ENCODE data around the gene IFITM5. TPM values are rescaled to one million over a fixed set of nuclear protein-coding genes. Genes with fewer than 3 reads are reported as not detected.

IFITM5 gene
- total and polyA plus RNA-seq, 9 of the 15 experiments (the other 6 are each of a cell fraction or from before 2014, with no cell fraction given), result 0.19 TPM; not detected in 8

DNA sequence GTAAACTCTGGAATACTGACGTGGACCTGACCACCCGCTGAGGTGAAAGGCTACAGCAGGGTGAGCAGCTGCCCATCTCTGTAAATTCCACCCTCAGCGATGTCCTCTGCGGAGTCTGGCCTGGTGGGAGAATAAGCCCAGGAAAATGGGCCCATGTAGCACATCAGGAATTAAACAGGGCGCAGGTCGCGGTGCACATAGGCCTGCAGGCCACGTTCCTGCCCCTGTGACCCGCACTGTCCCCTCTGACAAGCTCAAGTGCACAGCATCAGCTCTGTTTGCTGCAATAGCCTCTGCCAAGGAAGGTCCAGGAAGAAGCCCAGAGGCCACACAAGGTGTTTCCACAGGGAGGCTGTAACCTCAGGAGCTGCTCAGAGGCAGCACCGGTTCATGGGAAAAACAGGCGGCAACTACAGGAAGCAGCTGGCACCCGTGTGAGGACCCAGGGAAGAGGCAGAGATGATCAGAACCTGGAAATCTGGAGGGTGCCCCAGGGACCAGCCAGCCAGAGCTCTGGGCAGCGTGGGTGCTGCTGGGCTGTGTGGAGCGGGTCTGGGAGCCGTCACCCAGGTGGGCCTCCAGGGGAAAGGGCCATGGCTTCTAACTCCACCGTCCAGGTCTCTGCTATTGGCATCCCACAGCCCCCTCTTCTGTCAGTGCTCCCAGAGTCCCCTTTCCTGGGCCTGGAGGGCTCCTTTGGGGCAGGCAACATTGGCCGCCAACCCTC lies 7.5 kb upstream of the IFITM5 start:
- Histone ChIP-seq H3K27ac (ENCODE audit: extremely low read depth, low read depth, low read length) (no peak overlapping the region), H3K9me3 (replicated peaks; ENCODE audit: control insufficient read depth, insufficient read depth, low read depth, low read length) (no peaks in the 10 kb centered on the region; the same call in 1 of the 2 replicates), H3K36me3 (ENCODE audit: control insufficient read depth, insufficient read depth, low read length) (0 out of 3 replicates have a peak, but pooled peaks cover 3% of the 10 kb centered on the region), H3K4me2 (ENCODE audit: insufficient read depth, low read length) (no peak overlapping the region), H3K9me1 (ENCODE audit: control insufficient read depth, insufficient read depth, low read length) (no peaks in the 10 kb centered on the region), H3K4me1 (replicated peaks in 1 of 2; ENCODE audit: control insufficient read depth in 2 of 2, insufficient read depth in 2 of 2, low read length in 2 of 2) (peaks cover 20 to 40% of the 10 kb centered on the region in 2 experiments), H3K4me3 (no peak overlapping the region), H2AFZ (ENCODE audit: low read depth, low read length) (0 out of 2 replicates have a peak overlapping the region, but pooled peaks have one; percentile 12), H4K20me1 (replicated peaks; ENCODE audit: control insufficient read depth, insufficient read depth, low read length) (no peaks in the 10 kb centered on the region), H3K27me3 (ENCODE audit: control insufficient read depth in 2 of 2, insufficient read depth in 2 of 2, low read length in 2 of 2) (no peaks in the 10 kb centered on the region), H3K9ac (ENCODE audit: insufficient read depth in 1 of 2, low read depth in 2 of 2, low read length in 2 of 2) (peak overlapping the region in 1 of 2 experiments; percentile 78; a peak in 2 of 4 replicates), H3K79me2 (ENCODE audit: control insufficient read depth, insufficient read depth, low read length) (peaks cover 23% of the 10 kb centered on the region)
- no peak for ATAC-seq
- ChIA-PET POLR2A (interaction anchor here (0.6 to 2.1 kb wide), 5 partner anchors 10 to 199 kb away, joined by 3 to 10 read pairs (median 4); partner anchors contain the start of genes BET1L and RIC8A), CTCF (ENCODE audit: low intra/inter-chr PET ratio) (no interaction called here)
- intact Hi-C loops (cut with micrococcal nuclease), result no loop called here
- DNase-seq (ENCODE audit: extremely low read depth in 1 of 4, low spot score in 3 of 4), result no peak
- FAIRE-seq, result no peak
- 91% methylated on average over 17 of the region's 17 CpGs for WGBS (ENCODE audit: insufficient coverage, low coverage, missing lambda C conversion rate)
- TF ChIP-seq ZNF165 (CRISPR knock-in tag; IDR thresholded peaks at IDR 0.05; ENCODE audit: borderline replicate concordance) (no peak), FOXA3 (CRISPR knock-in tag; conservative IDR thresholded peaks at IDR 0.05 in 1 of 2, IDR thresholded peaks at IDR 0.05 in 1 of 2) (0 out of 4 replicates have a peak, but pooled peaks of 1 of the 2 experiments have one; percentile 48)
- in situ Hi-C loops (cut with MboI), result no loop called here
- BruUV-seq (replicated peaks), result no TSS peak

DNA sequence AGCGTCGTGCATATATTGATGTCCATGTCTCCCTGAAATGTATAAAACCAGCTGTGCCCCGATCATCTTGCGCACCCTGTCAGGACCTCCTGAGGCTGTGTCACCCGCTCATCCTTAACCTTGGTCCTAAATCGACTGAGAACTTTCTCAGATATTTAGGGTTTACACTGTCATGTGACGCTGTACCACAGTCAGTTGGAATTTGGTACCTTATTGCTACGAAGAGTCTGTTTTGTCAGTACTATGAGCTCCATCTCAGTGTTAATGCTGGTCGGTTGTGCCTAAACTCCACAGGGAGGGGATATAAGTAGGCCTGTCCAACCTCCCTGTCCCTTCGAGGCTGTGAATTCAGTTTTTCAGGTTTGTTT lies 6.5 kb upstream of the IFITM5 start:
- Histone ChIP-seq H2AFZ (ENCODE audit: low read depth, low read length) (peak overlapping the region; percentile 84), H3K9me3 (replicated peaks; ENCODE audit: control insufficient read depth, insufficient read depth, low read depth, low read length) (no peaks in the 10 kb centered on the region; the same call in 1 of the 2 replicates), H3K4me1 (replicated peaks in 1 of 2; ENCODE audit: control insufficient read depth in 2 of 2, insufficient read depth in 2 of 2, low read length in 2 of 2) (peaks cover 19 to 37% of the 10 kb centered on the region in 2 experiments), H4K20me1 (replicated peaks; ENCODE audit: control insufficient read depth, insufficient read depth, low read length) (no peaks in the 10 kb centered on the region), H3K9me1 (ENCODE audit: control insufficient read depth, insufficient read depth, low read length) (no peaks in the 10 kb centered on the region), H3K36me3 (ENCODE audit: control insufficient read depth, insufficient read depth, low read length) (0 out of 3 replicates have a peak, but pooled peaks cover 3% of the 10 kb centered on the region), H3K79me2 (ENCODE audit: control insufficient read depth, insufficient read depth, low read length) (peaks cover 21% of the 10 kb centered on the region), H3K27me3 (ENCODE audit: control insufficient read depth in 2 of 2, insufficient read depth in 2 of 2, low read length in 2 of 2) (no peaks in the 10 kb centered on the region), H3K9ac (ENCODE audit: insufficient read depth in 1 of 2, low read depth in 2 of 2, low read length in 2 of 2) (peak overlapping the region; percentile 19 to 37; a peak in 1 of 4 replicates), H3K27ac (ENCODE audit: extremely low read depth, low read depth, low read length) (peak overlapping the region; percentile 36; the same call in 2 of the 3 replicates), H3K4me2 (ENCODE audit: insufficient read depth, low read length) (no peak overlapping the region), H3K4me3 (no peak overlapping the region)
- in situ Hi-C loops (cut with MboI), result no loop called here
- DNase-seq (ENCODE audit: extremely low read depth in 1 of 4, low spot score in 3 of 4) (no peak), ATAC-seq (no peak), FAIRE-seq (no peak)
- CTCF ChIA-PET (ENCODE audit: low intra/inter-chr PET ratio), result no interaction called here
- BruUV-seq (replicated peaks), result no TSS peak
- intact Hi-C loops (cut with micrococcal nuclease), result loop anchor here (2.0 kb wide), 1 partner anchor 49 kb away; no protein-coding TSS in a partner anchor
- WGBS (ENCODE audit: insufficient coverage, low coverage, missing lambda C conversion rate), result 78% methylated on average over 10 of the region's 10 CpGs
- POLR2A ChIA-PET, result interaction anchor here (0.9 to 2.1 kb wide), 5 partner anchors 9 to 200 kb away, joined by 3 to 10 read pairs (median 5); partner anchors contain the start of genes BET1L and RIC8A
- TF ChIP-seq GATAD2B (IDR thresholded peaks at IDR 0.05; ENCODE audit: borderline replicate concordance) (no peak), ZFPM2 (CRISPR knock-in tag; IDR thresholded peaks at IDR 0.05) (no peak), MYBL2 (IDR thresholded peaks at IDR 0.05; ENCODE audit: low read depth) (no peak), MYBL2 (CRISPR knock-in tag; IDR thresholded peaks at IDR 0.05; ENCODE audit: borderline replicate concordance) (no peak), TOE1 (IDR thresholded peaks at IDR 0.05; ENCODE audit: borderline replicate concordance) (0 out of 2 replicates have a peak, but pooled peaks have one; percentile 15), TOE1 (CRISPR knock-in tag; IDR thresholded peaks at IDR 0.05; ENCODE audit: borderline replicate concordance, low read depth) (no peak), POLR2G (IDR thresholded peaks at IDR 0.05; ENCODE audit: low read depth, low read length) (no peak), ZNF699 (CRISPR knock-in tag; IDR thresholded peaks at IDR 0.05; ENCODE audit: insufficient replicate concordance) (no peak), KLF13 (tag; IDR thresholded peaks at IDR 0.05; ENCODE audit: borderline replicate concordance, low read depth) (no peak), SMC3 (conservative IDR thresholded peaks at IDR 0.05; ENCODE audit: insufficient read depth, low read depth, low read length) (no peak)
- TF ChIP-seq, protein P1, sequence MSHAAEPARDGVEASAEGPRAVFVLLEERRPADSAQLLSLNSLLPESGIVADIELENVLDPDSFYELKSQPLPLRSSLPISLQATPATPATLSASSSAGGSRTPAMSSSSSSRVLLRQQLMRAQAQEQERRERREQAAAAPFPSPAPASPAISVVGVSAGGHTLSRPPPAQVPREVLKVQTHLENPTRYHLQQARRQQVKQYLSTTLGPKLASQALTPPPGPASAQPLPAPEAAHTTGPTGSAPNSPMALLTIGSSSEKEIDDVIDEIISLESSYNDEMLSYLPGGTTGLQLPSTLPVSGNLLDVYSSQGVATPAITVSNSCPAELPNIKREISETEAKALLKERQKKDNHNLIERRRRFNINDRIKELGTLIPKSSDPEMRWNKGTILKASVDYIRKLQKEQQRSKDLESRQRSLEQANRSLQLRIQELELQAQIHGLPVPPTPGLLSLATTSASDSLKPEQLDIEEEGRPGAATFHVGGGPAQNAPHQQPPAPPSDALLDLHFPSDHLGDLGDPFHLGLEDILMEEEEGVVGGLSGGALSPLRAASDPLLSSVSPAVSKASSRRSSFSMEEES (CRISPR knock-in tag; IDR thresholded peaks at IDR 0.05), result peak; percentile 64

Data from K562 (cell line).